Measurements from ENCODE around the gene LRPPRC. TPM values are rescaled to one million over a fixed set of nuclear protein-coding genes. Genes with fewer than 3 reads are reported as not detected.

LRPPRC gene
- total and polyA plus RNA-seq, 4 donors = 71.6 to 132 (median 92.5) TPM

DNA sequence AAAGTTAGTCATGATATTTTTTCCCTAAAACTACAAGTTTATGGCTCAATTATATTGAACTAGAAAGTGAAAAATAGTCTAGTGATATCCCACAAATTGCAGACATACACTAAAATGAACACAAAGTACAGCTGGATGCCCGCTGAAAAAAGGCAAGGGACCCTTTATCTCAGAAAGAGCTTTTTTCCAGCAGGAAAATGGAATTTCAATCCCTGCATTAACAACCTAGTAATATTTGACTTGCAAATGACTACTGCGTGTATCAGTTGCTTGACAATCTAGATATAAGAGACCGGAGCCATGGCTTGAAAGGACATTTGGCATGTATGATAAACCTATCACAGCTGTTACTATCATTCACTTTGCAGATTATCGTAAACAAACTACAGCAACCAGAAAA, 49.1 kb downstream of the LRPPRC start:
- Histone ChIP-seq H3K4me3 (ENCODE audit: low read depth, low read length) (no peak overlapping the region), H3K27ac (ENCODE audit: low read depth, low read length) (no peak overlapping the region), H3K4me1 (ENCODE audit: control insufficient read depth, insufficient read depth, low read length) (no peaks in the 10 kb centered on the region), H3K27me3 (ENCODE audit: control insufficient read depth, insufficient read depth, low read length) (no peaks in the 10 kb centered on the region), H3K36me3 (ENCODE audit: control insufficient read depth, insufficient read depth, low read length) (no peaks in the 10 kb centered on the region), H3K9me3 (ENCODE audit: control insufficient read depth, insufficient read depth, low read length) (no peaks in the 10 kb centered on the region)
- DNase-seq (ENCODE audit: low read depth in 4 of 6, low spot score in 6 of 6) = peak in 2 of 6 donors; percentile 4 to 51
- 75% methylated on average over 2 of the region's 4 CpGs for WGBS (ENCODE audit: insufficient coverage)

GRCh38 chr2:43945439-43945838, 50.4 kb downstream of the LRPPRC start:
- 100% methylated on average over 1 of the region's 3 CpGs for WGBS (ENCODE audit: insufficient coverage)
- Histone ChIP-seq H3K4me1 (ENCODE audit: control insufficient read depth, insufficient read depth, low read length) (no peaks in the 10 kb centered on the region), H3K36me3 (ENCODE audit: control insufficient read depth, insufficient read depth, low read length) (no peaks in the 10 kb centered on the region), H3K9me3 (ENCODE audit: control insufficient read depth, insufficient read depth, low read length) (no peaks in the 10 kb centered on the region), H3K4me3 (ENCODE audit: low read depth, low read length) (no peak overlapping the region), H3K27ac (ENCODE audit: low read depth, low read length) (no peak overlapping the region), H3K27me3 (ENCODE audit: control insufficient read depth, insufficient read depth, low read length) (no peaks in the 10 kb centered on the region)
- DNase-seq (ENCODE audit: low read depth in 4 of 6, low spot score in 6 of 6) = no peak

- no peaks in the 10 kb centered on the region for H3K4me1 ChIP-seq (ENCODE audit: control insufficient read depth, insufficient read depth, low read length)
- no peaks in the 10 kb centered on the region for H3K27me3 ChIP-seq (ENCODE audit: control insufficient read depth, insufficient read depth, low read length)
- H3K36me3 ChIP-seq (ENCODE audit: control insufficient read depth, insufficient read depth, low read length) = no peaks in the 10 kb centered on the region
- no peak overlapping the region for H3K4me3 ChIP-seq (ENCODE audit: low read depth, low read length)
- no peaks in the 10 kb centered on the region for H3K9me3 ChIP-seq (ENCODE audit: control insufficient read depth, insufficient read depth, low read length)
- H3K27ac ChIP-seq (ENCODE audit: low read depth, low read length) = no peak overlapping the region
- DNase-seq (ENCODE audit: low read depth in 4 of 6, low spot score in 6 of 6) = peak in 1 of 6 donors; percentile 83
- no CpG with 5 or more reads among the region's 3 CpGs for WGBS (ENCODE audit: insufficient coverage)
Measured at GRCh38 chr2:43944915-43945314, 50.9 kb downstream of the LRPPRC start.

- Histone ChIP-seq H3K36me3 (ENCODE audit: control insufficient read depth, insufficient read depth, low read length) (no peaks in the 10 kb centered on the region), H3K27me3 (ENCODE audit: control insufficient read depth, insufficient read depth, low read length) (no peaks in the 10 kb centered on the region), H3K9me3 (ENCODE audit: control insufficient read depth, insufficient read depth, low read length) (no peaks in the 10 kb centered on the region), H3K4me3 (ENCODE audit: low read depth, low read length) (no peak overlapping the region), H3K27ac (ENCODE audit: low read depth, low read length) (no peak overlapping the region), H3K4me1 (ENCODE audit: control insufficient read depth, insufficient read depth, low read length) (no peaks in the 10 kb centered on the region)
- no CpG with 5 or more reads among the region's 5 CpGs for WGBS (ENCODE audit: insufficient coverage)
- DNase-seq (ENCODE audit: low read depth in 4 of 6, low spot score in 6 of 6) = peak in 4 of 6 donors; percentile 38 to 94 (median 66)
Measured at GRCh38 chr2:43943809-43944452, 51.9 kb downstream of the LRPPRC start.

- H3K27ac ChIP-seq (ENCODE audit: low read depth, low read length) = no peak overlapping the region
- H3K27me3 ChIP-seq (ENCODE audit: control insufficient read depth, insufficient read depth, low read length) = no peaks in the 10 kb centered on the region
- WGBS (ENCODE audit: insufficient coverage) = no CpG with 5 or more reads among the region's 1 CpG
- H3K36me3 ChIP-seq (ENCODE audit: control insufficient read depth, insufficient read depth, low read length) = no peaks in the 10 kb centered on the region
- no peak for DNase-seq (ENCODE audit: low read depth in 4 of 6, low spot score in 6 of 6)
- H3K9me3 ChIP-seq (ENCODE audit: control insufficient read depth, insufficient read depth, low read length) = no peaks in the 10 kb centered on the region
- H3K4me3 ChIP-seq (ENCODE audit: low read depth, low read length) = no peak overlapping the region
- H3K4me1 ChIP-seq (ENCODE audit: control insufficient read depth, insufficient read depth, low read length) = no peaks in the 10 kb centered on the region
Measured at GRCh38 chr2:43943323-43943722, 52.5 kb downstream of the LRPPRC start.

GRCh38 chr2:43942881-43943280, 52.9 kb downstream of the LRPPRC start:
- no CpG with 5 or more reads among the region's 1 CpG for WGBS (ENCODE audit: insufficient coverage)
- H3K9me3 ChIP-seq (ENCODE audit: control insufficient read depth, insufficient read depth, low read length) = no peaks in the 10 kb centered on the region
- no peaks in the 10 kb centered on the region for H3K4me1 ChIP-seq (ENCODE audit: control insufficient read depth, insufficient read depth, low read length)
- no peak for DNase-seq (ENCODE audit: low read depth in 4 of 6, low spot score in 6 of 6)
- H3K27me3 ChIP-seq (ENCODE audit: control insufficient read depth, insufficient read depth, low read length) = no peaks in the 10 kb centered on the region
- H3K27ac ChIP-seq (ENCODE audit: low read depth, low read length) = no peak overlapping the region
- H3K4me3 ChIP-seq (ENCODE audit: low read depth, low read length) = no peak overlapping the region
- H3K36me3 ChIP-seq (ENCODE audit: control insufficient read depth, insufficient read depth, low read length) = no peaks in the 10 kb centered on the region

DNA sequence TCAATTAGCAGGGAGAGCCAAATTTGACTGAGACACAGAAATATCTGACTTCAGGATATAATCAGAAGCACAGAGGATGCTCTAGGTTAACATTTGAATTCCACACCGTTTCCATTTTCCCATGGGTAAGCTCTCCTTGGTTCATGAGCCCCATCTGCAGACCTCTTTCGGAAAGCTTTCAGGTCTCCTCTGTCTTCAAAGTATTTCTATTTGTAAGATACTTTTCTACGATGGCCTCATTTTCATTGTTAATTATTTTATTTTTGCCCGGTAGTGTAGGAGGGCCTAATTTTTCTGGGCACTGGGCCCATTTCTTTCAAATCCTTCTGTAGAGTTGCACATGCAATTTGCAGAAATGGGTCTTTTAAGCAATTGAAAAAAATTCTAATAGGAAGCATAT, 53.8 kb downstream of the LRPPRC start:
- H3K36me3 ChIP-seq (ENCODE audit: control insufficient read depth, insufficient read depth, low read length) = no peaks in the 10 kb centered on the region
- peak in 2 of 6 donors; percentile 37 to 61 for DNase-seq (ENCODE audit: low read depth in 4 of 6, low spot score in 6 of 6)
- no peaks in the 10 kb centered on the region for H3K4me1 ChIP-seq (ENCODE audit: control insufficient read depth, insufficient read depth, low read length)
- H3K4me3 ChIP-seq (ENCODE audit: low read depth, low read length) = no peak overlapping the region
- no peak overlapping the region for H3K27ac ChIP-seq (ENCODE audit: low read depth, low read length)
- WGBS (ENCODE audit: insufficient coverage) = no CpG with 5 or more reads among the region's 4 CpGs
- H3K27me3 ChIP-seq (ENCODE audit: control insufficient read depth, insufficient read depth, low read length) = no peaks in the 10 kb centered on the region
- no peaks in the 10 kb centered on the region for H3K9me3 ChIP-seq (ENCODE audit: control insufficient read depth, insufficient read depth, low read length)

- no peaks in the 10 kb centered on the region for H3K4me1 ChIP-seq (ENCODE audit: control insufficient read depth, insufficient read depth, low read length)
- DNase-seq (ENCODE audit: low read depth in 4 of 6, low spot score in 6 of 6) = peak in 1 of 6 donors; percentile 13
- WGBS (ENCODE audit: insufficient coverage) = no CpG with 5 or more reads among the region's 3 CpGs
- H3K9me3 ChIP-seq (ENCODE audit: control insufficient read depth, insufficient read depth, low read length) = no peaks in the 10 kb centered on the region
- H3K27ac ChIP-seq (ENCODE audit: low read depth, low read length) = no peak overlapping the region
- H3K4me3 ChIP-seq (ENCODE audit: low read depth, low read length) = no peak overlapping the region
- no peaks in the 10 kb centered on the region for H3K27me3 ChIP-seq (ENCODE audit: control insufficient read depth, insufficient read depth, low read length)
- no peaks in the 10 kb centered on the region for H3K36me3 ChIP-seq (ENCODE audit: control insufficient read depth, insufficient read depth, low read length)
Measured at GRCh38 chr2:43941359-43941758, 54.4 kb downstream of the LRPPRC start.

- H3K27ac ChIP-seq (ENCODE audit: low read depth, low read length) = no peak overlapping the region
- no peaks in the 10 kb centered on the region for H3K27me3 ChIP-seq (ENCODE audit: control insufficient read depth, insufficient read depth, low read length)
- WGBS (ENCODE audit: insufficient coverage) = 29% methylated on average over 2 of the region's 6 CpGs
- no peaks in the 10 kb centered on the region for H3K9me3 ChIP-seq (ENCODE audit: control insufficient read depth, insufficient read depth, low read length)
- DNase-seq (ENCODE audit: low read depth in 4 of 6, low spot score in 6 of 6) = peak in 1 of 6 donors; percentile 66
- no peaks in the 10 kb centered on the region for H3K4me1 ChIP-seq (ENCODE audit: control insufficient read depth, insufficient read depth, low read length)
- no peaks in the 10 kb centered on the region for H3K36me3 ChIP-seq (ENCODE audit: control insufficient read depth, insufficient read depth, low read length)
- H3K4me3 ChIP-seq (ENCODE audit: low read depth, low read length) = no peak overlapping the region
Measured at GRCh38 chr2:43939695-43940256, 56.0 kb downstream of the LRPPRC start.

GRCh38 chr2:43937269-43937820, 58.4 kb downstream of the LRPPRC start:
- Histone ChIP-seq H3K27ac (ENCODE audit: low read depth, low read length) (no peak overlapping the region), H3K4me3 (ENCODE audit: low read depth, low read length) (no peak overlapping the region), H3K9me3 (ENCODE audit: control insufficient read depth, insufficient read depth, low read length) (no peaks in the 10 kb centered on the region), H3K4me1 (ENCODE audit: control insufficient read depth, insufficient read depth, low read length) (no peaks in the 10 kb centered on the region), H3K27me3 (ENCODE audit: control insufficient read depth, insufficient read depth, low read length) (no peaks in the 10 kb centered on the region), H3K36me3 (ENCODE audit: control insufficient read depth, insufficient read depth, low read length) (no peaks in the 10 kb centered on the region)
- no peak for DNase-seq (ENCODE audit: low read depth in 4 of 6, low spot score in 6 of 6)
- no CpG with 5 or more reads among the region's 3 CpGs for WGBS (ENCODE audit: insufficient coverage)
